Hippocampal formation (tissue), 2 donors: Measurements from ENCODE around the gene KLHL14.
"Not testable (repeated sequence)": the region's sequence is repeated elsewhere in the genome, so short reads cannot be mapped to it uniquely, and the experiment has no call there.

Experiments used
- DNase-seq, 2 donors: peaks; one replicate each; lab custom pipeline; 2025; lab: John Stamatoyannopoulos, UW

KLHL14 gene, protein sequence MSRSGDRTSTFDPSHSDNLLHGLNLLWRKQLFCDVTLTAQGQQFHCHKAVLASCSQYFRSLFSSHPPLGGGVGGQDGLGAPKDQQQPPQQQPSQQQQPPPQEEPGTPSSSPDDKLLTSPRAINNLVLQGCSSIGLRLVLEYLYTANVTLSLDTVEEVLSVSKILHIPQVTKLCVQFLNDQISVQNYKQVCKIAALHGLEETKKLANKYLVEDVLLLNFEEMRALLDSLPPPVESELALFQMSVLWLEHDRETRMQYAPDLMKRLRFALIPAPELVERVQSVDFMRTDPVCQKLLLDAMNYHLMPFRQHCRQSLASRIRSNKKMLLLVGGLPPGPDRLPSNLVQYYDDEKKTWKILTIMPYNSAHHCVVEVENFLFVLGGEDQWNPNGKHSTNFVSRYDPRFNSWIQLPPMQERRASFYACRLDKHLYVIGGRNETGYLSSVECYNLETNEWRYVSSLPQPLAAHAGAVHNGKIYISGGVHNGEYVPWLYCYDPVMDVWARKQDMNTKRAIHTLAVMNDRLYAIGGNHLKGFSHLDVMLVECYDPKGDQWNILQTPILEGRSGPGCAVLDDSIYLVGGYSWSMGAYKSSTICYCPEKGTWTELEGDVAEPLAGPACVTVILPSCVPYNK

GRCh38 chr18:32772581-32773381 is at the start of gene KLHL14:
KLHL14 (minus strand) TSS chr18:32773023; CDS start chr18:32770591, 2,432 bp downstream.
- no peak for DNase-seq

GRCh38 chr18:32822197-32822596 is 49.4 kb upstream of the KLHL14 start:
- no peak for DNase-seq

DNA sequence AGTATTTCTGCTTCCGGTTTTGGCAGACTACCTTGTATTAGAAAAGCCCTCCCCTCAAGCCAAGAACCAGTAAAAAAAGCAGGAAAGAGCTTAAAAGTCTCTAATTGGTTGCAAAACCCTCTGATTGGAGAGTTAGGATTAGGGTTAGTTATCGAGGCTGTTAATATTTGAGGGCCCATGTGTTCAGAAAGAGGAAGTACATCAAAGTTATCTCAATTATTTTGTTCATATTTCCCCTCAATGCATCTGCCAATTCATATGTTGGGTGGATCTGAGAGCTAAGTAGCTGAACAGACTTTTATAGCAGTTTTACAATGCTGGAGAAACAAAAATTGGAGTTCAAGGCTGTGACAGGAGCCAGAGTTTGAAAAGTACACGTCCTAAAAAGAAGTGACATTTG is 43.1 kb upstream of the KLHL14 start:
- no peak for DNase-seq

- no peak for DNase-seq
Measured at GRCh38 chr18:32812342-32812741, 39.5 kb upstream of the KLHL14 start.

- DNase-seq, result no peak
Measured at GRCh38 chr18:32810314-32810713, 37.5 kb upstream of the KLHL14 start.

GRCh38 chr18:32805354-32805753 is 32.5 kb upstream of the KLHL14 start:
- DNase-seq, result no peak

DNA sequence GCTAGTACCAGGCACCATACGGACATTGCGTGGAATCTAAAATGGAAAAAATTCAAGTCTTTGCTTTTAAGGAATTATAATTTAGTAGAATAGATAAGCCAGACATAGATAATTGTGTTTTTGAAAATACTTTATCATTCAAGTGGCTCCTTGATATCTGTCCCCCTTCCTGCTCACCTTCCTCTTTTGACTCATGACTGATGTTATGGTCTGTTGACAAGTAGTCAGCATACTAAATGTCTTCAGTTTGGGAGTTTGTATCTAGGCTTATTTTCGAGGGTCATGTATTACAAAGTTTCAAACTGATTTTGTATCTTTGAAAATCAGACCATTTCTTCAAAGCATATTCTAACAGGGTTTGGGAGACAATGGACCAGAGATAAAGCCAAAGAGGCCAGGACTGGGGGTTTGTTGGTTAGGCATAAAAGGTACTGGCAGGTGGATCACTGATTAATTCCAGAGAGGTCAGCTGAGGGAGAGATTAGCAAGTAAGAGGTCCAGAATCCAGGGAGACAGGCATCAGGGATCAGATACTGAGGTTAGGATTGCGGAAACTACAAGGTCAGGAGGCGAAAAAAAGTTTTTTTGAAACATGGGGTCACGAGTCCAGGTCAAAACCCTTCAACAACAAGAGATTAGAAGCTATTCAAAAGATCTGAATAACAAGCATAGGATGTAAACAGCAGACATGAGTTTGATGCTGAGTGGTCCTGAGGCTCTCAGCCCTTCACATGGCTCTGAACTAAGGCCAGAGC is 31.5 kb upstream of the KLHL14 start:
- DNase-seq, result no peak

DNA sequence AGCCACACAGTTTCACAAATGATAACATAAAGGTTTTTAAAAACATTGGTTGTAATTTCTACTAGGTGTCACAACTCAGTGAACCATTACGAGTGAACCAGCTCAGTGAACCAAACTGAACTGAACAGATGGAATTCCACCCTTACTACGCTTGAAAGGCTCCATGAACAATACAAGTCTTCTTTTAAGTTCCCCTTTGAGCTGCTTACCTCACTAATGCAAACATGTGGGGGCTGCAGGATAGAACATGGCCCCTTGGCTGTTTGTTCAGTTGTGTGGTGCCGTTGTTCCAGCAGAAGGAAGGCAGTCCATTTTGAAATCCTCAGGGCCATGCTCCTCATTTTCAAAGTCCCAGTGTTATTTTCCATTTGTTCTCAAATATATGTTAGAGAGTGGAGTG is 30.7 kb upstream of the KLHL14 start:
- DNase-seq, result no peak

DNA sequence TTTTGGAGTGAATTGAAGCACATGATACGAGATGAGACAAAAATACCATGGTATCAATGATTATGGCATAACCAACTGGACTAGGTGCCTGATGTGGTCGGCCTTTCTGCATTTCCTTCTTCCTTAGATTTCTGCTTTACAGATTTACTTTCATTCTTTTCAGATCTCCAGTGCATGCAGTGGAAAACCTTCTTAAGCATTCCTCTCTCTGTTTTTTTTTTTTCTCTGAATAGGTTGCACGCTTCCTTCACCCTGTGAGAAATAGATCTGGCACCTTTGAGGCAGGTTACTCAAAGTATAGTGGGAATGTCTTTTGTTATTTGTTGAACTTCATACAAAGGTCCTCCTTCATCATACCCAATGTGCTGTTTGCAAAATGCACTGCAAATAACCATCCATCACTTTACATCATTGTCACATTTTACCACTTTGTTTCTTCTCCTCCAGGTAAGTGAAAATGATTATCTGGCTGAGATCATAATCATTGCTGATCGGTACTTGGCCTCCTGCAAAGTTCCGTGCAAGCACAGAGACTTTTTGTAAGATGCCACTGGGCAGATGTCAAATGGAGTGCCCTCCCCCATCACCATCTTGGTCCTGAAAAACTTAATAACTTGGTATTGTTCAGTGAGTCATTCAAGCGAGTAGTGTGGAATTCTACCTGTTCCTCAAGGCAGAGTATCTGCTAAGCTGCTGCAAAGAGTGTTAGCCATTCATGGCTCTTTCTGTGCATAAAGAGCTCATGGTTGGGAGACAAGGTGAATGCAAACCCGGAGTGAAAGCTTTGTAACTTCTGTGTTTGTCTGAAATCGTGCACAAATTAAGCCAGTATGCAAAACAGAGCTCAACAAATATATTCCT is 30.0 kb upstream of the KLHL14 start:
- DNase-seq, result no peak

- no peak for DNase-seq
Measured at GRCh38 chr18:32801228-32801627, 28.4 kb upstream of the KLHL14 start.

- DNase-seq, result no peak
Measured at GRCh38 chr18:32798209-32798960, 25.6 kb upstream of the KLHL14 start.

DNA sequence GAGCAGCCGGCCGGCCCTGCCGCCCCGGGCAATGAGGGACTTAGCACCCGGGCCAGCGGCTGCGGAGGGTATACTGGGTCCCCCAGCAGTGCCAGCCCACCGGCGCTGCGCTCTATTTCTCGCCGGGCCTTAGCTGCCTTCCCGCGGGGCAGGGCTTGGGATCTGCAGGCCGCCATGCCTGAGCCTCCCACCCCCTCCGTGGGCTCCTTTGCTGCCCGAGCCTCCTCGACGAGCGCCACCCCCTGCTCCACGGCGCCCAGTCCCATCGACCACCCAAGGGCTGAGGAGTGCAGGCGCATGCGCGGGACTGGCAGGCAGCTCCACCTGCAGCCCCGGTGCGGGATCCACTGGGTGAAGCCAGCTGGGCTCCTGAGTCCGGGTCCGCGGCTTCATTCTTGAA is 21.8 kb upstream of the KLHL14 start:
- DNase-seq, result not testable (repeated sequence)

- no peak for DNase-seq
Measured at GRCh38 chr18:32779010-32779409, 6.2 kb upstream of the KLHL14 start.

DNA sequence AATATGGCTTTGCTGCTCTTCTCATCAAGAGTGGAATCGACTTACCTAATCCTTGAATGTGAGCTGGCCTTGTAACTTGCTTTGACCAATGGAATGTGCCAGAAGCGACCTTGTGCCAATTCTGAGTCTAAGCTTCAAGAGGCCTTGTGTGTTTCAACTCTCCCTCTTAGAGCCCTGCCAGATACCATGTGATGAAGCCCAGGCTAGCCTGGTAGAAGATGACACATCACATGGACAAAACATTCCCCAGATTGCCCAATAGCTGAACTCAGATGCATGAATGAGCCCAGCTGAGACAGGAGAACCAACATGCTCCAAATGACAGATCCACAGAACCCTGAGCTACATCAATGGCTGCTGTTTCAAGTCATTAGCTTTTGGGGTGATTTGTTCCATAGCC is 4.2 kb upstream of the KLHL14 start:
- DNase-seq, result no peak

DNA sequence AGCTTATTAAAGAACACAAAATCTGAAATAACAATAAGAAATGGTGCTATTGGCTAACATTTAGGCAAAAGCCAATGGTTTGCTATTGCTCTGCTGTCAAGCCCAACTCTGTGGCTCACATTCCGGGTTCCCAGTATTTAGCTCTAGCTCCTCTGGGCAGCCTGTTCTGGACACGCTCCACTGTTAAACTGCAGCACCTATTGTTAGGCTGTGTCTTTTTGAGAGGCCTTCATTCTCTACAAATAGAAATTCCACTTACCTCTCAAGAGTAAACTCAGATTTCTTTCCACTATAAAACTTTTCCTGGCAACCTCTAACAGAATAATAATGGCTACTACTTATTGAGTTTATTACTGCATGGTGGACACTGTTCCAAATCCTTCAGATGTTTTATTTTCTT is 3.7 kb upstream of the KLHL14 start:
- no peak for DNase-seq

- no peak for DNase-seq
Measured at GRCh38 chr18:32775628-32776027, 2.8 kb upstream of the KLHL14 start.

DNA sequence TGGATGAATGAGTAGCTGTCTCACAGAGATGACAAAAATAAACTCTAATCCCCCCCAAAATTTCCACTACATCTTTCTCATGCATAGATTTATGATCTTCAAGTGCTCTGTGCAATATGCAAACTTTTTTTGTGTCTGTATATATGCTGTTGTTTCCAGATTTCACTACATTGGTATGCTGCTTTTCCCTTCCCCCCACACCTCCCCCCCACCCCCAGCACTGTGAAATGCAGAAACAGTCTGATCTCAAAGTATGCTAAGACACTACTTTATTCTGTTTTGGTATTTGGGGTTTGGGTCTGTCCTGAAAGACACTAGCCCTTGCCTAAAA is 524 bp upstream of the KLHL14 start:
- DNase-seq, result no peak

DNA sequence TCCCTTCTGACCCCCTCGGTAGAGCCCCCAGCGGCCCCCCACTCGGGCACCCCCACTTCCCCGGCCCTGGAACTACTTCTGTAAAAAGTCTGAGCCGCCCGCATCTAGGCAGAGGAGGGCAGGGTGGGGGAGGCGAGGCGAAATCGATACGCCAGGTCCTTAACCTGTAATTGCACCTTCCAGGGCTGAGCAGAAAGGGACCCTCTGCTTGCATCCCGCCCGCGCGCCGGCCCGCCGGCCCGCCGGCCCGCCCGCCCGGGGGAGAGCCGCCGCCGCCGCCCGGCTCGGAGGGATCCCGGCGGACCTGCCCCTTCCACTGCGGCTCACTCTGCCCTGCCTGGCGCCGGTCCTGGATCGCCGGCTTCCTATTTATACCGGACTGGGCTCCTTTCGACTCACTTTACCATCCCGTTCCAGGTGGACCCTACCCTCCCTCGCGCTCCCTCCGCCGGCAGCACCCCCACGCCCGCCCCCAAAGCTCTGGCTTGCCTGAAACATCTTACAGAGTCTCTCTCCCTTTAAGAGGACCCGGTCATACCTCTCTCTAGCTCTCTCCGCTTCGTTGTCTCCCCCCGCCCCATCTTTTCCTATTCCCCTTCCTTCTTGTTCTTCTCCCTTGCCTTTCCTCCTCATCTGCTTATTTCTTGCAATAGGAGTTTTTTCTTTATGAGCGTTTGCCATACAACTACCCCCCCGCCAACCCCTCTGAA is 797 bp downstream of the KLHL14 start:
- no peak for DNase-seq

DNA sequence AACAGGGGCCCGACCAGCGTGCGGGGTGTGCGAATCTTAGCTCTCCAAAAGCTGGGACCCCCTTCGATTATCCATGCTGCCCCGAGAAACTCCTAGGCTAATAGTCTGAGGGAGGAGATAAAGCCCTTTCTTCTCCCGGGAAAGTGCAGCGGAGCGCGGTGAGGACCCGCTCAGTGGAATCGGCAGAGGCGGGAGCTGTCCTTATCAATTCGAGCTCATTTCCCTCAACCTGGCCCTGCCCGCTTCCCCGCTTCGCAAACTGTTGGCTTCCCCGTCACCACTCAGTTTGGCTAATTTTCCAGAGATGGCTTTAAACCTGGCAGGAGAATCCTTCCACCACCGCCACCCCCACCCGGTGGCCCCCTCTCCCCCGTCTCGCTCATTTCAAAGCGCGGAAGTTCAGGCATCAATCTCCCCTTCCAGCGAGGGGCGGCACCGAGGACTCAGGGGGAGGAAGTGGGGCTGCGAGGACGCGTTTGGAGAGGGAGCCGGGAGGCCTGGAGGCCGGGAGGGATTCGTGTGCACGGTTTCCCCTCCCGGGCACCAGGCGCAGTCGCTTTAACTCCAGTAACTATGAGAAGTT is 1.6 kb downstream of the KLHL14 start:
- no peak for DNase-seq
